ENCODE measurements around the gene IL12B.
"Not testable (repeated sequence)": the region's sequence is repeated elsewhere in the genome, so short reads cannot be mapped to it uniquely, and the experiment has no call there.

The IL12B gene

DNA sequence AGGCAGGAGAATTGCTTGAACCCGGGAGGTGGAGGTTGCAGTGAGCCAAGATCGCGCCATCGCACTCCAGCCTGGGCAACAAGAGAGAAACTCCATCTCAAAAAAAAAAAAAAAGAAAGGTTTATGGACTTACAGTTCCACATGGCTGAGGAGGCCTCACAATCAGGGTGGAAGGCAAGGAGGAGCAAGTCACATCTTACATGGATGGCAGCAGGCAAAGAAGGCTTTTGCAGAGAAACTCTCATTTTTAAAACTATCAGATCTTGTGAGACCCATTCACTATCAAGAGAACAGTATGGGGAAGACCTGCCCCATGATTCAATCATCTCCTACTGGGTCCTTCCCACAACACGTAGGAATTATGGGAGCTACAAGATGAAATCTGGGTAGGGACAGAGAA, 33.0 kb downstream of the IL12B start:
- not testable (repeated sequence) for DNase-seq (ENCODE audit: low read depth in 1 of 2, low spot score in 1 of 2)

DNA sequence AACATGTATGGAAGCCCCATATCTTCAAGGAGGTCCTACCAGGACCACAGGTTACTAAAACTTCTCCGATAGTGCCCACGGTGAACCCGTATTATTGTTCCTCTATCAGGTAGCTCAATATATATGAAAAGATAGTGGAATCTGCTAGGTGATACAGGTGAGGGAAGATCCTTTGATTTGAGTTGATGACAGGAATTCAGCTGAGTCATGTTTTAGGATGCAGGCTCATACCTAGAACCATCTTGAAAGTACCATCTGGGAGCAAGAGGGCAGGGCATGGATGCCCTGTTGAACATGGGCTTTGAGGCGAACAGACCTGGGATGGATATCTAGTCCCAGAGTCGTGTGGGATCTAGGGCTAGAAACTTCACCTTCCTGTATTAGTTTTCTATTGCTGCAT, 35.4 kb downstream of the IL12B start:
- DNase-seq (ENCODE audit: low read depth in 1 of 2, low spot score in 1 of 2): no peak

DNA sequence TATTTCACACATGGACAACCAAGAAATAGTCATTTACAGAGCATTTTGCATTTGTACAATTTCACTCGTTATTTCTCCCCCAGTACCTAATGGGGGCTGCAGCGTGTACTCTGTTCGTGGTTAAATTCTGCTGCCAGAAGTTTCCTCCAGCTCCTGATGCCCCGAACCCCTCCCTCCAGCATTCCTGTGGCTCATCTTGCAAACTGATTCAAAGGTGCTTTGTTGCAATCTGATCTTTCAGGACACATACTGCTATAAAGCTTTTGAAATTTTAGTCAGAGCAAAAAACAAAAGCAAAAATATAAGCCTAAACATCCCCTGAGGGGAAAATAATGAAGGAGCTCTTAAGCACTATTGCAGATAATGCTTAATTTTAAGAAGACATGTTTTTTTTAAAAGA, 39.5 kb downstream of the IL12B start:
- no peak for DNase-seq (ENCODE audit: low read depth in 1 of 2, low spot score in 1 of 2)

DNA sequence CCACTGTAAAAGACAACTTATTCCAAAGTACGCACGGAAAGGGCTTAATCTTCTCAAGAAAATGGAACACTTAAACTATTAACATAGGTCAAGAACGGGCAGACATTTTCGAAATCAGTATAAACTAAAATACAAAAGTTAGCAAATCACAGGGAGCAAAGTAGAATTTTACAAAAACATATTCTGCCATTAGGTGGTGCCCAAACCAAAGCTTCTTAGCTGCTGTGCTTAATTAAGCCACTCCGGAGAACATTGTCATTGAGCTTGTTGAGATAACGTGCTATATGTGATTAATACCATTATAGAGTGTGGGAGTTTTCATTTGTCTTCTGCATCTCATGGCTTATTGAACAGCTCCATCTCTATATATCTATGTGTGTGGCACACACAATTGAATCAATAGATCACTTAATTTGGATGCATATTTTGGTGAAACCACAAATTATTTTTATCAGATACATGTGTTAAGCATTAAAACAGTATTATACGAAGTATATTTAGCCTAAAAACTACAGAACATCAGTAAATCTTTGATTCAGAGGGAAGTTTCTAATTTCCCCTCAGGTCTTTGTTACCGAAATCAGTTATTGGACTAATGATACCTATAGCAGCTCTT, 43.8 kb downstream of the IL12B start:
- no peak for DNase-seq (ENCODE audit: low read depth in 1 of 2, low spot score in 1 of 2)

DNA sequence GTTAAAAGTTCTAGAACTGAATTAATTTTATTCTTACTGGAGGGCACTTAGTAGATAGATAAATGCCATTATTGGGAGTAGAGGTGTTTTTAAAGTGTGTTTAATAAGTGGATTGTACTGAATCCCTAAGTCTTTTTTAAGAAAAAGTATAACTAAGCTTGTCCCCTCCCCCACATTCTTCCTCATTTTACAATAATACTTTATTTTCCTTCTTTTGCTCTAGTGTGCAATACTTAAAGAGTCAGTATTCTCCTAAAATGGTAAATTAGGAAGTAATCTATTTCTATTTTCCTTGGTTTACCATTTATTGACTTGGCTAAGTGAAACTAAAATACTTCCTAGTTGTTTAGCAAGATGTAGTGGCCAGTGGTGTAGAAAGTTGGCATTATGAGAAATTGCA, 55.6 kb downstream of the IL12B start:
- no peak for DNase-seq (ENCODE audit: low read depth in 1 of 2, low spot score in 1 of 2)

DNA sequence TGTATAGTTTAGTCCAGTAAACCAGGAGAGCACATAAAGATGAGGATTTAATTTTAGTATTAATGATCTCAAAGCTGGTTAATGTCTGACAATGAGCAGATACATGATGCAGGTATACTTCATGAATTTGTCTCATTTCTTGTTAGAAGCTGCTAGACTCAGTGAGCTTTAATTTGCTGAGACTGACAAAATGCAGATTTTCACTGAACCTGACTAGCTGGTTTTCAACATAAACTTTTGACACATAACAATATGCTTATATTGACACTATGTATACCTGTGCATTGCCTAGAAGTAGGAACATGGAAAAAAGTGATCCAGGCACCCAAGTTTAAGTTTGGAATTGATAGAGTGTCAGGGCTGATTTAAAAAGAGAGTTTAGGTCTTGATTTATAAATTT, 56.4 kb downstream of the IL12B start:
- DNase-seq (ENCODE audit: low read depth in 1 of 2, low spot score in 1 of 2): no peak

DNA sequence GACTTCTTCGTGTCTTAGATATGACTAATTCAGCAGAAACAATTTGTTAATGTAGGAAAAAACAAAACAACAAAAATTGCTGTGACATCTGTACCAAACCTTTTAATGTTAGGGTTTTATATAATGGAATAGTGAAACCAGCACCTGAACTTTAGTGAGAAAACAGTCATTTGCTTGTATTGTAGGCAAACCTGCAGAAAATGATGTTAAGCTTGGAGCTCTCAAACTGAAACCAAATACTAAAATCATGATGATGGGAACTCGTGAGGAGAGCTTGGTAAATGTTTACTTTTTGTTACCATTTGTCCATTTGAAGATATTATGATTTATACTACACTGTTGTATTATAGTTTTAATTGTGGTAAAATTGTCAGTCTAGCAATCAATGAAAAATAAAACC, 60.6 kb downstream of the IL12B start:
- DNase-seq (ENCODE audit: low read depth in 1 of 2, low spot score in 1 of 2): no peak

DNA sequence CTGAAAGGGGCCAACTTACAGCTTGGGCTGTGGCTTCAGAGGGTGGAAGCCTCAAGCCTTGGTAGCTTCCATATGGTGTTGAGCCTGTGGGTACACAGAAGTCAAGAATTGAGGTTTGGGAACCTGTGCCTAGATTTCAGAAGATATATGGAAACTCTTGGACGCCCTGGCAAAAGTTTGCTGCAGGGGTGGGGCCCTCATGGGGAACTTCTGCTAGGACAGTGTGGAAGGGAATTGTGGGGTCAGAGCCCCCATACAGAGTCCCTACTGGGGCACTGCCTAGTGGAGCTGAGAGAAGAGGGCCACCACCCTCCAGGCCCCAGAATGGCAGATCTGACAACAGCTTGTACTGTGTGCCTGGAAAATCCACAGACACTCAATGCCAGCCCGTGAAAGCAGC, 63.5 kb downstream of the IL12B start:
- not testable (repeated sequence) for DNase-seq (ENCODE audit: low read depth in 1 of 2, low spot score in 1 of 2)
